GM12873 (cell line): ENCODE measurements around the gene MTCH1.

Source experiments
- TF ChIP-seq, protein P1 (sequence below): IDR thresholded peaks from 2 replicates; pipeline ENCODE4 v1.5.1; 2012; ENCODE audit warnings: low read depth, mild to moderate bottlenecking, moderate library complexity, low read length, control low read depth; ENCODE audit not compliant: insufficient read depth; ENCODE audit errors: missing control alignments

Gene MTCH1

DNA sequence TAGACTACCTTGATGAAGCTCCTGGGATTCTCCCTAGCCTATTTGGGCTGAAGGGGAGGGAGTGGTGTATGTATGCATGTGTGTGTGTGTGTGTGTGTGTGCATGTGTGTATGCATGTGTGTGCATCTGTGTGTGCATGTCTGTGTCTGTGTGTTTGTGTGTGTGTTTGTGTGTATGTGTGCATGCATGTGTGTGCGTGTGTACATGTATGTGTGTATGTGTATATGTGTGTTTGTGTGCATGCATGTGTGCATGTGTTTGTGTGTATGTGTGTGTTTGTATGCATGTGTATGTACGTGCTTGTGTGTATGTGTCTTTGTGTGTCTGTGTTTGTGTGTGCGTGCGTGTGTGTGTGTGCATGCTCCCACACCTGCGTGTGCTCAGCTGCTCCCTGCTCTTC lies 34.8 kb upstream of the MTCH1 start:
- TF ChIP-seq, protein P1, sequence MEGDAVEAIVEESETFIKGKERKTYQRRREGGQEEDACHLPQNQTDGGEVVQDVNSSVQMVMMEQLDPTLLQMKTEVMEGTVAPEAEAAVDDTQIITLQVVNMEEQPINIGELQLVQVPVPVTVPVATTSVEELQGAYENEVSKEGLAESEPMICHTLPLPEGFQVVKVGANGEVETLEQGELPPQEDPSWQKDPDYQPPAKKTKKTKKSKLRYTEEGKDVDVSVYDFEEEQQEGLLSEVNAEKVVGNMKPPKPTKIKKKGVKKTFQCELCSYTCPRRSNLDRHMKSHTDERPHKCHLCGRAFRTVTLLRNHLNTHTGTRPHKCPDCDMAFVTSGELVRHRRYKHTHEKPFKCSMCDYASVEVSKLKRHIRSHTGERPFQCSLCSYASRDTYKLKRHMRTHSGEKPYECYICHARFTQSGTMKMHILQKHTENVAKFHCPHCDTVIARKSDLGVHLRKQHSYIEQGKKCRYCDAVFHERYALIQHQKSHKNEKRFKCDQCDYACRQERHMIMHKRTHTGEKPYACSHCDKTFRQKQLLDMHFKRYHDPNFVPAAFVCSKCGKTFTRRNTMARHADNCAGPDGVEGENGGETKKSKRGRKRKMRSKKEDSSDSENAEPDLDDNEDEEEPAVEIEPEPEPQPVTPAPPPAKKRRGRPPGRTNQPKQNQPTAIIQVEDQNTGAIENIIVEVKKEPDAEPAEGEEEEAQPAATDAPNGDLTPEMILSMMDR: no peak

DNA sequence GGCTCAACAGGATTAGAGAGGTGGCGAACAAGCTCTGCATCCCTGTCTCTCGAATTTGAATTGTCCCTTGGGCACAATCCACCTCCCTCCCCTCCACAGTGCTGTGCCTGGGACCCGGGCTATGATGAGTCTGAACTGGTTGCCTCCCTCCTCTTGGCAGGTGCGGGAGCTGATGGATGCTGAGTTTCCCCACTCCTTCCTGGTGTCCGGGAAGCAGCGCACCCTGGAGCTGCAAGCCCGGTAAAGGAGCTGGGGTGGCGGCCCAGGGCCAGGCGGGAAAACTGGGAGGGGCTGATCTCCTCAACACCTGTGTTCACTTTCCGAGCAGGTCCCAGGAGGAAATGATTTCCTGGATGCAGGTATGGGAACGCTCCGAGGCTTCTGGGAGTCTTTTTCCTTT lies 34.4 kb upstream of the MTCH1 start:
- TF ChIP-seq, protein P1: no peak

DNA sequence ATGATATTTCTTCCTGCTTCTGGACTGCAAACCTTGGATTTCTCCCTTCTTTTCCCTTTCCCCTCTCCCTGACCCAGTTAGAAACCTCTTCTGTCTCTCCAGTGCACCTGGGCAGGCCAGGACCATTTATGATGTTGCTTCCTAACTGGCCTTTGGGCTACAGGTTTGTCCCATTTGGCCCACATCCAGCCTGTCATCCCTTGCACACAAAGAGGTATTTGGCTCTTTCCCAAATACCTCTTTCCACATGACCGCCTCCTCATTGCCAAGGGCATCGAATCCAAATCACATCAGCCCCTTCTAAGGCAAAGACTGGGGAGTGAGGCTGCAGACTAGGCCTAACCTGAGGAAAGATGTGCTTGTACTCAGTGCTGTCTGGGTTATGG lies 33.1 kb upstream of the MTCH1 start:
- TF ChIP-seq, protein P1: no peak

DNA sequence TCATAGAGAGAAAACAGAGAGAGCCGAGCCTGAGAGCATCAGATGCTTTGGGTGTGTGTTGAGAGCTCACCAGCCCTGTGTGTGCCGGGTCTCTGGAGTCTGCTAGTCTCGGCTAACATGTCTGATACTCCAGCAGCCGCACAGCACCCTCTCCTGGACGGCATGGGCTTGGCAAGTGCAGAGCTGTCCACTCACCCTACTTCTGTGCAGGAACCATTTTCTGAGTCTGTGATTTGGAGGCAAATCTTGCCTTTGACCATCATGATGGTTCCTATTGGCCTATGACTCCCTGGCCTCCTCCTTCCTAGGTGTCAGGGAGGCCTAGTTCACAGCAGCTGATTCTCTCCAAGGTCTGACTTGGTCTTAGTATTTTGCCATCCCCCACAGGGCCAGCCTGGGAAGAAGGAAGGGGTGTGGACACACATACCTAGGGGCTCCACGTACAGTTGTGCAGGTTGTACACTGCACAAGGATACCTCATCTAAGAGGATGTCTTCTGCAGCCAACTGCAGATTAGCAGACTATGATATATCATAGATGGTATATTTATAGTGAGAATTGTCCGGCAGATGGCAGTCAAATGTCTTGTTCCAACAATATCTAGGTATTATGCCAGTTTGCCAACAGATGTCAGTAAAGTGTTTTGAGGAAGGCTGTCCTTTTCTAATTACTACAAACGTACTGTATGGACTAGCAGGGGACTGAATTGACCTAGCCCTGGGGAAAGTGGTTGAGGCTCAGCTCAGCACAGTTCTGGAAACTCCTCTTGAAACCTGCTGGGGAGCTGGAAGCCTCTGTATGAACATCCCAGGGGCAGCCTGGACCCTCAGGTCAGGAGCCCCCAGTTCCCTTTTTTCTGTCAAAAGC lies 32.4 kb upstream of the MTCH1 start:
- TF ChIP-seq, protein P1: peak; percentile 98

DNA sequence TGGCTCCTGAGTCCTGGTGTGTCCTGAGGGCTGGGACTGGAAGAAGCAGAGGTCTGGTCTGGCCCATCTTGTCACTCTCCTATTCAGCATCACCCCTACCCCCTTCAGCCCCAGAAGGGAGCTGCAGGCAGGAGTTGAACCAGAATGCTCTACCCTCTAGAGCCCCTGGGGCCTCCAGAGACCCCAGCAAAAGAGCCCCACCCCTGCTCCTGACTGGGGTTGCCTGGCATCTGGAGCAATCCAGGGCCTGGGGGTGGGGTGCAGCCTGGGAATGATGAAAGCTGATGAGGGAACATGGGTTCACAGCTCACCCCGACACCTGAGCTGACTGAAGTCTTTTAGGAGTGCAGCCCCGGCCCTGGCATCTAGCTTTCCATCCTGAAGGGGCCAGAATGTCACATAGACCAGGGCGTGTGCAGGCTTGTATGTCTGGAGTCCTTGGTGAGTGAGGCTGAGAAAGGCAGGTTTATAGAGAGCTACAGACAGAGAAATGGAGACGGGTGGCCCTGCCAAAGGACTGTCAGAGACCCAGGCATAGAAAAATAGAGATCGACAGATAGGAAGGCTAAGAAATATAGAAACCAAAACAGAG lies 31.7 kb upstream of the MTCH1 start:
- TF ChIP-seq, protein P1: no peak

DNA sequence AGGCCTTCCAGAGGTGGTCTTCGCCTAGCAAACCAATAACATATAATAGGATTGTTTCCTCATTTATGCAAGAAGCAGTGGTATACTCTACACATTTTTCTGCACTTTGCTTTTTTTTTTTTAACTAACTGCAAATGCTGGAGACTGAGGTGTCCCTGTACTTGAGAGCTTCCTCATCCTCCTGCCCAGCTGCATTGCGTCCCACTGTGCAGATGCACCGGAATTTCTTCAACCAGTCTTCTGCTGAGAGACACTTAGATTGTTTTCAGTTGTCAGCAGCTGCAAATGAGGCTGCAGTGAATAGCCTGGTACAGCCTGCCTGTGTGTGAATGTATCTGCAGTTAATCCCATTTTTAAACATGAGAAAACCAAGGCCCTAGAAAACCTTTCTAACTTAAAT lies 31.0 kb upstream of the MTCH1 start:
- TF ChIP-seq, protein P1: no peak

DNA sequence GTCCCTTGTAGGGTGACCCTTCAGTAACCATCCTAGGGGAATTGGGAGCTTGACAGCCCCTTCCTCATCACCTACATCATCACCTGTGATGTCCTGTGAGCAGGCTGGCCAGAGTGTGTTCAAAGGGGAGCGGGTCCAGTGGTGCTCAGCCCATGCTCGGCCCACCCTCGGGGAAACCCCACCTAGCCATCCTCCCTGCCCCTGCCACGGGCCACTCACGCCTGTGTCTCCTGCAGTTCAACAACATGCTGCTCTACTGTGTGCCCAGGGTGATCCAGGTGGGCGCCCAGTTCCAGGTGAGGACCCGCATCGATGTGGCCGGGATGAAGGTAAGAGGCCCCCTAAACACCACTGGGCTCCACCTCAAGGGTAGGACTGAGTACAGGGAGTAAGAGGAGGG lies 29.5 kb upstream of the MTCH1 start:
- TF ChIP-seq, protein P1: no peak
